NCI-H187 (cell line): ENCODE results near the gene CYSRT1.
A peak's percentile ranks its signal among the peaks of the same experiment; 100 is the strongest.

ENCODE experiments used
- DNase-seq, 2 experiments: peaks; one replicate each; lab custom pipeline; 2025; lab: John Stamatoyannopoulos, UW

CYSRT1 gene

DNA sequence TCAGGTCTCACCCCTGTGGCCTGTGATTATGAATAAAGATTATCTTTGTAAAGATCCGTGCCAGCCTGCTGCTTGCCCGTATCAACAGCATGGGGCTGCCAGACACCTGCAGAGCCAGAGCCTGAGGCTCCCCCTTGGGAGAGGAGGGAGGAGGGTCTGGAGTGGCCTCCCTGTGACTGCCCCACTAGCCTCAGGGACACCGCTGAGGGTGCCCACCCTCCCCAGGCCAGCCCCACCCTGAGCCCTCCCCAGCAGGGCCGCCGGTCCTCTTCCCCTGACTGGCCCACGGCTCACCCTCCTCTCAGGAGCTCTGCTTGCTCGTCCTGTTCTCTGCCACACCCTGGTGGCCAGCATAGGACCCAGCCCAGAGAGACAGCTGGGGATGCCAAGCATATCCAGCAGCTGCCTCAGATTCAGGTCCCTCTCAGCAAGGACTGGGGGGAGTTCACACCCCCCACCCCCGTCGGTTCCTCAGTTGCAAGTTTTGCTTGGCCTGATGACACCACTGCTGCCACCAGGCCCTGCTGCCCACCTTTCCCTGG is 34.6 kb upstream of the CYSRT1 start:
- no peak for DNase-seq

GRCh38 chr9:137191245-137191644 is 33.7 kb upstream of the CYSRT1 start:
- no peak for DNase-seq

GRCh38 chr9:137191691-137192447 is 33.1 kb upstream of the CYSRT1 start:
- no peak for DNase-seq

GRCh38 chr9:137192448-137192780 is 32.6 kb upstream of the CYSRT1 start:
- DNase-seq = no peak

DNA sequence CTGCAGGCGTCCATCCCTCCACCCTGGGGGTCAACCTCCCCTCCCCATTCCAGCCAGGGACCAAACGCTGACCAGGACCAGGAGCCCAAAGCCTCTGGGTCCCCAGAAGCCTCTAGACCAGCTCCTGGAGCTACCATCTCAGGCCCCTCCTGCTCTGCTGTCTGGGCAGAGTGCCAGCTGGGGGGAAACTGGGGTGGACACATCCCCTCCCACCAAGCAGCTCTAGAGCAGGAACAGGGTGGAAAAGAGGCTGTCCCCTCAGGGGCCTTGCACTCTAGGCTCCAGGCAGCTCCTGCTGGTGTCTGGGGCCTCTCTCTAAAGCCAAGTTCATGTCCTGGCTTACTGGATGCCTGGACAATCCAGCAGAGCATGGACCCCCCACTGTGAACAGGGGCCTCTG is 32.1 kb upstream of the CYSRT1 start:
- no peak for DNase-seq

DNA sequence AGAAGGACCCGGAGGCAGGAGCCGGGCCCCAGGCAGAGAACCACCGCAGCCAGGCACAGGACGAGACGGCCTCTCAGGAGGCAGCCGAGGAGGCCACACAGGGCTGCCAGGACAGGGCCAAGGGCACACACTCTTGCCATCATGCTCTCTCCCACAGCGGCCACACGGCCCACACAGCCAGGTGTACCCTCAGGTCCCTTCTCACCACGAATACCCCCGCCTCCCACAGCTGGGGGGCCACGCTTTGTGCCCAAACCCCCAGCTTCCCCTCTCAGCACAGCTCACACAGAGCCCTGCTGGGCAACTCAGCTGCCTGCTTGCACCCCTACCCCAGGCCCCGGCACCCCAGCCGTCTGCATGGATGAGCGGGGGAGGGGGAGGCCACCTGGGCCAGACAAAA is 31.2 kb upstream of the CYSRT1 start:
- no peak for DNase-seq

DNA sequence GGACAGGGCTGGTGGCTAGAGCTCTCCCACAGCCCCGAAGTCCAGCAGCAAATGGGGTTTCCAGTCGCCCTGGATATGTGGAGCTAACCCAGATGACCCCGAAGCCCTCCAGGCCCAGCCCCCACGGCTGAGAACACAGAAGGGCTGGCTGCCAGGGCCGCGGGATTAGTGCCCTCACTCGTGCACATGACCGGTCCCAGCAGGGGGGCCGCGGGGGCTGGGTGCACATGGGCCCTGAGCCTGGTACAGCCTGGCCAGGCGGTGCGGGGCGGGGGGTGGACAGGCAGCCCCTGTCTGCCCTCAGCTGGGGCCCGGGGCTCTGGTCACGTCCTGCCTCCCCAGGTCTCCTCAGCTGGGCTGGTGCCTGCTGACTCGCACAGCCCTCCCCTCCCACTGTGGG is 30.6 kb upstream of the CYSRT1 start:
- no peak for DNase-seq

- no peak for DNase-seq
These were observed 30.1 kb upstream of the CYSRT1 start for GRCh38 chr9:137194909-137195308.

DNA sequence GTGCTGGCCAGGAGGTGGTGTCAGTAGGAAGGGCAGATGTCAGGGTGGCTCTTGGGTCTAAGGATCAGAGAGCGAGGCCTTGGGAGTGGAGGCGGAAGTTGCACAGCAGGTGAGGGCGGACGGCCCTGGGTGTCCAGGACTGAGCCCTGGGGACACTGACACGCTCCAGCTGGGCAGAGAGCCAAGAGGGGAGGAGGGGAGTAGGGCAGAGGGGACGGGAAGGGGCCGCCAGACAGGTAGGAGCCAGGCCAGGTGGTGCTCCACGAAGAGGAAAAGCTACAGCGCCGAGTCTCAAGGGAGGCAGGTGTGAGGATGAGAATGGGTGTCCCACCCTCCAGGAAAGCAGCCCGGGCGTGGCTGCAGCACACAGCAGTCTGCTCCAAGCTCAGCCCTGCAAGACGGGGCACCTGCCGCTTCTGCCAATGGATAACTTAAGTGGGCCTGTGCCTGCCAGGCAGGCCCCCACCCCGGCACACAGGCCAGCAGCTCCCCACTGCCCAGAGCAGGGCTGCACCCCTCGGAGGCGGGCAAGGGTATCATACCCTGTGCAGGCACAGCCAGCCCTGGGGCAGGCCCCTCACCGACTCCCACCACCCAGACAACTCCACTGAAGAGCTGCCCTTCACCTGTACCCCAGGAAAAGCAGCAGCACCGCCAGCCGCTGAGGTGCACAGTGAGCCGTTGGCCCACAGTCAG is 29.3 kb upstream of the CYSRT1 start:
- peak; percentile 28 to 81 for DNase-seq

DNA sequence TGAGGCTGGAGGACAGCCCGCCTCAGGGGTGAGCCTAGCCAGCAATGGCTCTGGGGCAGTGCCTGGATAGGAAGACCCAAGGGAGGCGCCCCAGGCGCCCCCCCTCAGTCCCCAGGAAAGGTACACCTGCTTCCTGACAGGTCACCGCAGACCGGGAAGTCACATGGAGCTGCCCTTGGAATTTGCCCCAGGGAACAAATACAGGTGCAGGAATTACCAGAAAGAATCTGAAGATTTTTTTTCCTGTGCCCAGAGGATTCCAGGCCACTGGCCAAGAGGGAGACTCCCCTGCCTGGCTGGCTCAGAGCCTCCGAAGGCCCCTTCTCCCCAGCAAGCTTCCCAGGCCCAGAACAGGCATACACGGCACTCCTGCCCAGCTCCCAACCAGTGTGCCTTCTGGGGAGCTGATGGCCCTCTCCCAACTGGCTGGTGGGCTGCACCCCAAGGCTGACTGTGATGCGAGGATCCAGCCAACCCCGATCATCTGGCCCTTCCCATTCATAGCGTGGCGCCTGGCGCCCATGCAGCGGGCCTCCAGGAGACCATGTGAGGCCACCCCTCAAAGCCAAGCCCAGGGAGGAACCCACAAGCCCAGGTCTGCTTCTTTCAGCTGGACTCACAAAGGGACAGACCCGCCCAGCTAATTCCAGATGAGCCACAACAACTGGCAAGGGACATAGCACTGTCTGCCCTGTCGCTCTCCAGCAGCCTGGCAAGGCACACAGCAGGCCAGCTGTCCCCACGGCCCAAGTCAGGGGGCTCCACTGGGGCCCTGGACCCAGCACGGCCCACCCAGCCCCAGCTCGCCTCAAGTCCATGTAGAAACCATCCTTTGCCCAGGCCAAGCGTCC is 26.7 kb upstream of the CYSRT1 start:
- no peak for DNase-seq

DNA sequence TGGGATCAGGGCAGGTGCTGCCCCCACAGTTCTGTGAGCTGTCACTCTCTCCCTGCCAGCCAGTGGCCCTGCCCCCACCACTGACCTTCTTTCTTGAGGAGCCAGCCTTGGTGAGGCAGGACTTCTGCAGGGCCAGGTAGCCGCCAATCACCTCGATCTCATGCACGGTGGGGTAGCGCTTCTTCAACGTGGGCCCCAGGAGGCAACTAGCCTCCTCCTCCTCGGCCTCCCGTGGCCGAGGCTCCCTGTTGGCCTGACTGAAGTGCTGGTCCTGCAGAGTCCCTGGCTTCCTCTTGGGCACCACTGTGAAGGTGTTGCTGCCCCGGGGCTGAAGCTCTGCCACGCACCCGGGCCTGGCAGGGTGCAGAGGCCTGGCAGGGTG is 26.1 kb upstream of the CYSRT1 start:
- no peak for DNase-seq

DNA sequence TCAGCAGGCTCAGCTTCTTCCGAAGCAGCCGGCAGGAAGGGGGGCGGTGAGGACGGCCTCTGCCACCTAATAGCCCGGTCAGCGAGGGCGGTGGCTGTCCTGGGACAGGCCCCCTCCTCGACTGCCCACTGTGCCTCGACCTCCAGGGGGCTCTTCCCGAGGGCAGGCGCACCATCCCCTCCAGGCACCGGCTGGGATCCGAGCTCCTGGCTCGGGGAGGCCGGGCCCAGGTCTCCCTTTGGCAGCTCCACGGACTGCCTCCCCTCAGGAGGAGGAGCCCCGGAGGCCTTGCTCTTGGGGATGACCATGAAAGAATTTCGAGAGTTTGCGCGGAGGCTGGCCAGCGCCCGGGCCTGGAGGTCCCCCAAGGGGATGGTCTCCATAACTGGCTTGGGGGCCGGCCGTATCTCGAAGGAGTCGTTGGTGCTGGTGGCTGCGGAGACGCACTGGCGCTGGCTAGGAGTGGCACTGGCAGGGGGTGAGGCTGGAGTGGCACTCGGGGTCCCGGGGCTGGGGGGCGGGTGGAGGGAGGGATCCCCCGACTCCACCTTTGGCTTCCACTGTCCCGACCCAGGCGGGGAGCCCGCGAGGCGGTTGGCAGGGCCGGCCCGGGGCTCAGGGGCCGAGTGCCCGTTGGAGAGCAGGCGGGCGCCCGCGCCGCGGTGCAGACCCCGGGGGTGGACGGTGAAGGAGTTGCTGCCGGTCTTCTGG is 25.4 kb upstream of the CYSRT1 start:
- DNase-seq = no peak

GRCh38 chr9:137200311-137201204 is 24.4 kb upstream of the CYSRT1 start, which contains the start of gene TPRN:
TPRN (minus strand) TSS chr9:137200741; CDS start chr9:137200711, 30 bp downstream.
- DNase-seq = peak; percentile 84 to 96

DNA sequence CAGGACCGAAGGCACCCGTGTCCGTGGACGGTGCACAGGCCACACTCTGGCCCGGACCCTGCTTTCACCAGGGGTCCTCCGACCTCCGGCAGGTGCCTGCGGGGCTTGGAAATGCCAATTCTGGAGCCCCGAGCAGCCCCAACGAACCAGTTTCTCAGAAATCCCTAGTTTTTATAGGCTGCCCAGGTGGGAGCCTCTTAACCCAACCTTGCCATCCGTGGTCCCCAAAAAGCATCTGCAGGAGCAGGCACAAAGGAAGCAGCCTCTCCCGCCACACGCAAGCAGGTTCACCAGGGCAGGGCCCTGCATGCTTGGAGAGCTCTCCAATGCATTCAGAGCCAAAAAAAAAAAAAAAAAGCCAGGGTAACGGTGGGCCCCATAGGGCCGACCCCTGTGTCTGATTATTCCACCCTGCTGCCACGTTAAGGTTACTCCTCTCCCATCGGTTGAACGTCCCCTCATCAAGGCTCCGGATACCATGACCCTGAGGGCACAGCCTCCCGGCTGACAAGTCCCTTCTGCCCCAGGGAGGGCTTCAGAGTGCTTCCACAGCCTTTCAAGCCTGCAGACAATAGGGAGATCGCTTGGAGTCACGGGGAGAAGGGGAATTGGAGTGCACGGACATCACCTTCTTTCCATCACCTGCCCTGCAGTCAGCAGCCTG is 23.6 kb upstream of the CYSRT1 start:
- DNase-seq = no peak

DNA sequence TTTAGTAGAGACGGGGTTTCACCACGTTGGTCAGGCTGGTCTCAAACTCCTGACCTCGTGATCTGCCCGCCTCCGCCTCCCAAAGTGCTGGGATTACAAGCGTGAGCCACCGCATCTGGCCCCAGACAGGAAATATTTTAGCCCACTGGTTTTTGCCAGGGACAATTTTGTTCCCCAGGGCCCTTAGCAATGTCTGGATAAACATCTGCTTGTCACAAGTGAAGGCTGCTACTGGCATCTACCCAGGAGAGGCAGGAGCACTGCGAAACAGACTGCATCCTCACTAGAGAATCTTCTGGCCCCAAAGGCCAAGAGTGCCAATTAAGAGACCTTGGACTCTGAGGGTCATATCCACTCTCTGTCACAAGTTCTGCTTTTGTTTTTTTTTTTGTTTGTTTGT is 22.0 kb upstream of the CYSRT1 start:
- no peak for DNase-seq

DNA sequence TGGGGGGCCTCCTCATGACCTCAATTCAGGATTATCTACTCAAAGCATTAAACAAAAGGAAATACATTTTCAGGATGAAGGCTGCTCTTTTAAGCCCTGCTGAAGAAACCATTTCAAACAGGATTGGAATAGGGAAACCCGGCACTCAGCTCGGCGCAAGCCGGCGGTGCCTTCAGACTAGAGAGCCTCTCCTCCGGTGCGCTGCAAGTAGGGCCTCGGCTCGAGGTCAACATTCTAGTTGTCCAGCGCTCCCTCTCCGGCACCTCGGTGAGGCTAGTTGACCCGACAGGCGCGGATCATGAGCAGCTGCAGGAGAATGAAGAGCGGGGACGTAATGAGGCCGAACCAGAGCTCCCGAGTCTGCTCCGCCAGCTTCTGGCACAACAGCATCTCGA is 20.2 kb upstream of the CYSRT1 start:
- DNase-seq = no peak

DNA sequence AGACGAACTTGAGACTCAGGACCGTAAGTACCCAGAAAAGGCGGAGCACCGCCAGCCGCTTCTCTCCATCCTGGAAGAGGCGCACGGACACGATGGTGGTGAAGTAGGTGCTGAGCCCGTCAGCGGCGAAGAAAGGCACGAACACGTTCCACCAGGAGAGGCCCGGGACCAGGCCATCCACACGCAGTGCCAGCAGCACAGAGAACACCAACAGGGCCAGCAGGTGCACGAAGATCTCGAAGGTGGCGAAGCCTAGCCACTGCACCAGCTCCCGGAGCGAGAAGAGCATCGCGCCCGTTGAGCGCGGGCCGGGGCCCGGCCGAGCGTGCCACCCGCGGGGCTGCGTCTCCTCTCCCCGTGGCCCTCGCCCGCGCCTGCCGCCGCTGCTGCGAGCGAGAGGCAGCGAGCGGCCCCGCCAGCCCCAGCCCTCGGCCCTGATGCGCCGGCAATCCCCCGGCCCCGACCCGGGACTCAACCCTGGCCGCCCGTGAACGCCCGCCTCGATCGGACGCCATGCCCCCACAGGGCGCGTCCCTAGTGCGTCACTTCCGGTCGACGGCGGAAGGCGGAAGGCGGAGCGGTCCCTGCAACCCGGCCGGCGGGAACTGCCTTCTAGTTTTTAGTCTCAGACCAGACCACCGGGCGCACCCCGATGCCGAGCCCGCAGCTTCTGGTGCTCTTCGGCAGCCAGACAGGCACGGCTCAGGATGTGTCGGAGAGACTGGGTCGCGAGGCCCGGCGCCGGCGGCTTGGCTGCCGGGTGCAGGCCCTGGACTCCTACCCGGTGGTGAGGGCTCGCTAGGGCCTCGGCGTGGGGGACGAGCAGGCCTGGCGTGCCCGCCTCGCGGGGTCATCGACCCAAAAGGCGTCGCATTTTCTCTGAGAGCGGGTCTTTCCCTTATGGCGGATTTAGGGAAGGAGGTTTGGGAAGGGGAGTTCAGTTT is 19.6 kb upstream of the CYSRT1 start, which contains the start of the genes NDOR1 and TMEM203:
NDOR1 (plus strand) TSS at position 575 of the 944 bp plus-strand sequence; CDS start at position 653, 78 bp downstream.
TMEM203 (minus strand) TSS at position 523 of the 944 bp plus-strand sequence; CDS start at position 289, 234 bp downstream.
- DNase-seq = peak; percentile 30

GRCh38 chr9:137206602-137207001 is 18.4 kb upstream of the CYSRT1 start:
- no peak for DNase-seq

- DNase-seq = no peak
These were observed 13.4 kb upstream of the CYSRT1 start for GRCh38 chr9:137211532-137211931.
